WERI-Rb-1 (cell line): ENCODE results near the gene HHATL.

Source experiments
- DNase-seq: peaks from one replicate; pipeline ENCODE4 v3.0.0-alpha.2; 2020
- H3K27ac ChIP-seq: fragments of 250-450 bp; sonication (Bioruptor Pico); 2 replicates; pipeline ENCODE4 v1.5.1; 2020; ENCODE audit warnings: mild to moderate bottlenecking, moderate library complexity
- H3K27me3 ChIP-seq: fragments of 250-450 bp; sonication (Bioruptor Pico); 2 replicates; pipeline ENCODE4 v1.5.1; 2021; ENCODE audit warnings: mild to moderate bottlenecking, low read depth, moderate library complexity; ENCODE audit not compliant: insufficient read depth, severe bottlenecking
- H3K36me3 ChIP-seq: fragments of 250-450 bp; sonication (Bioruptor Pico); 2 replicates; pipeline ENCODE4 v1.5.1; 2020; ENCODE audit warnings: mild to moderate bottlenecking, moderate library complexity
- H3K4me3 ChIP-seq: 2 replicates; pipeline ENCODE4 v1.5.1; 2011; ENCODE audit warnings: low read depth, mild to moderate bottlenecking, control low read depth, low read length
- H3K9me3 ChIP-seq: fragments of 250-450 bp; sonication (Bioruptor Pico); 2 replicates; pipeline ENCODE4 v1.5.1; 2021; ENCODE audit warnings: mild to moderate bottlenecking, moderate library complexity; ENCODE audit not compliant: severe bottlenecking
- TF ChIP-seq, protein P1 (sequence below): IDR thresholded peaks from 2 replicates; pipeline ENCODE4 v1.5.1; 2011; ENCODE audit warnings: low read depth, mild to moderate bottlenecking, control low read depth, inconsistent platforms, low read length

Gene HHATL

DNA sequence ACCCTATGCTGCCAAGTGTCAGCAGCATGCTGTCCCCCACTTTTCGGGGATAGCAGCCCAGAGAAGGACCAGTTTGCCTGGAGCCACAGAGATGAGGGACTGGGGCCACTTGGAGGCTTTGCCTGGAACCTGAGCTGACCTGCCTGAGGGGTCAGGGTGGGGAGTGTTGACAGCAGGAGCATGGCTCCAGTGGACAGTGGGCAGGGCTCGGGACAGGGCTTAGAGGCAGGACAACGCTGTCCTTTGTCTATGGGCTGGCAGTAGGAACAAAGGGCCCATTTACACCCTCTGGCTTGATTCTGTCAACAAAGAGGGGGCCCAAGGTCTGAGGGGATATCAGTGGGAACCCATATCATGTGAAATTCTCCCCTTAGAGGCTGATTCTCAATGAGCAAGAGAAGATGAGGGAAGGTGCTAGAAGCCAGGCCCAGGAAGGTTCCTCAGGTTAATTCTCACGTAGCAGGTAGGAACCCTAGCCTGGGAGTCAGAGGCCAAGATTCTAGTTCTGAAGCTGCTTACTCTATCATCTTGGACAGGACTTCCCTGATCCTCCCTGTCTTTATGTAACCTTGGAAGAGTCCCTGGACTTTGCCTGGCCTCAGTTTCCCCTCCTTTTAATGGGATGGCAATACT lies 29.7 kb upstream of the HHATL start:
- no peak for DNase-seq
- no peaks in the 10 kb centered on the region for H3K27me3 ChIP-seq

DNA sequence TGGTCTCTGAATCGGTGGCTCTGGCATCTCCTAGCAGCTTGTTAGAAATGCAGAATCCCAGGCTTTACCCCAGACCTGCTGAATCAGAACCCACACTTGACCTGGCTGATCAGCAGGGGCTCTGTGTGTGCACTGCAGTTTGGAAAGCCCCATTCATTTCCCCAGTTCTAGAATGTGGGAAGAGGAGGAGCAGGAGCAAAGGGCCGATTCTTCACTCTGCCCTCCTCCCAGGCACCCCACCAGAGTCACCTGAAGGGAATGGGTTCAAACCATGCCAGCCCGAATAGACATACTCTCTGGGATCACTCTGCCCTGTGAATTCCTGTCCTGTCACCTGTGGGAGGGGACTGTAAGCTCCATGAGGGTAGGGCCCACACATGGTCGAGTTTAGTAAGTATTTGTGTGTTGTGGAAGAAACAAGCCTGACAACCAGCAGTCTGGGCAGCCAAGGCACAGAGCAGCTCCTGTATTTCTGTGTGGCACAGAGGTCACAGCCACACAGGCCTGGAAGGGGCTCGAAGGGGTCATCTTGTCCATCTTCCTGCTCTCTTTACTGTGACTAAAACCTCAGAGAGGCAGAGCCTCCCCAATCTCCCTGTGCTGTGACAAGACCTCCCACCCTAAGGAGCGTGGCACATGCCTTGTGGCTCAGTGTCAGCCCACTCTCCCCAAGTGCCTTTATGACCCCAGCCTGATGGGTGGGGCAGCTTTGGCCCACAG lies 29.0 kb upstream of the HHATL start:
- Histone ChIP-seq H3K27me3 (no peaks in the 10 kb centered on the region), H3K4me3 (no peak overlapping the region), H3K27ac (no peak overlapping the region), H3K9me3 (peaks cover 4% of the 10 kb centered on the region), H3K36me3 (no peaks in the 10 kb centered on the region)
- DNase-seq, result no peak
- TF ChIP-seq, protein P1, sequence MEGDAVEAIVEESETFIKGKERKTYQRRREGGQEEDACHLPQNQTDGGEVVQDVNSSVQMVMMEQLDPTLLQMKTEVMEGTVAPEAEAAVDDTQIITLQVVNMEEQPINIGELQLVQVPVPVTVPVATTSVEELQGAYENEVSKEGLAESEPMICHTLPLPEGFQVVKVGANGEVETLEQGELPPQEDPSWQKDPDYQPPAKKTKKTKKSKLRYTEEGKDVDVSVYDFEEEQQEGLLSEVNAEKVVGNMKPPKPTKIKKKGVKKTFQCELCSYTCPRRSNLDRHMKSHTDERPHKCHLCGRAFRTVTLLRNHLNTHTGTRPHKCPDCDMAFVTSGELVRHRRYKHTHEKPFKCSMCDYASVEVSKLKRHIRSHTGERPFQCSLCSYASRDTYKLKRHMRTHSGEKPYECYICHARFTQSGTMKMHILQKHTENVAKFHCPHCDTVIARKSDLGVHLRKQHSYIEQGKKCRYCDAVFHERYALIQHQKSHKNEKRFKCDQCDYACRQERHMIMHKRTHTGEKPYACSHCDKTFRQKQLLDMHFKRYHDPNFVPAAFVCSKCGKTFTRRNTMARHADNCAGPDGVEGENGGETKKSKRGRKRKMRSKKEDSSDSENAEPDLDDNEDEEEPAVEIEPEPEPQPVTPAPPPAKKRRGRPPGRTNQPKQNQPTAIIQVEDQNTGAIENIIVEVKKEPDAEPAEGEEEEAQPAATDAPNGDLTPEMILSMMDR, result no peak

More for the DNA sequence above, 29.7 kb upstream of the HHATL start:
- peaks cover 4% of the 10 kb centered on the region for H3K9me3 ChIP-seq
- no peak overlapping the region for H3K4me3 ChIP-seq
- H3K27ac ChIP-seq, result no peak overlapping the region
- TF ChIP-seq, protein P1, result no peak
- no peaks in the 10 kb centered on the region for H3K36me3 ChIP-seq

DNA sequence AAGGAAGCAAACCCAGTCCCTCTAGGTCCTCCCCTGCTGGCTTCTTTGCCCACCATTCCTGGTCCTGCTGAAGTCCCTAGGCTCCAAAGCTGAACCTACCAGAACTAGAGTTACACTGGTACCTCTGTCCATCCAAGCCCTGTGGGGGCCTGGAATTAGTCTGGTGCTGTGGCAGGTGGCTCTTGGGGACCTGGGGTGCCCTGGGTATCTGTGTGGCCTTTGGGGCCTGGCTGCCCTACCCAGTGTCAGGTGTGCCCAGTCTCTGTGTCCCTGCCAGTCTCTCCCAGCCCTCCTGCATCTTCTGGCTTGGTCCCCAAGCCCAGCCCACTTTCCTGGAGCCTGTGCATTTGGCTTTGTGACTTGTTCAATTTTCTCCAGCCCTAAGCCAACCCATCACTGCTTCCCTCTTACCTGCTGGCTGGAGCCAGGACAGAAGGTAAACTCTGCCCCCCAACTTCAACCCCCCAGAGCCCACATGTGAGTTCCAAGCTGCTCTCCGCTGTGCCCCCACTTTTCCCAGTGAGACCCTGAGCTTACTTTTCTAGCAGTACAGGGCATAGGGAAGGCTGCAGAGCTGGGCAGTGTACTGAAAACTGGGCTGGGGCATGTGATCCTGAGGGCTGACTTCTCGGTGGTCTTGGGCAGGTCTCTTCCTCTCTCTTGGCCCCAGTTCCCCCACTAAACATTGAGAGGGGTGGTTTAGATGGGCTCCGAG lies 28.3 kb upstream of the HHATL start:
- H3K27me3 ChIP-seq, result no peaks in the 10 kb centered on the region
- no peak overlapping the region for H3K4me3 ChIP-seq
- no peaks in the 10 kb centered on the region for H3K36me3 ChIP-seq
- no peak overlapping the region for H3K27ac ChIP-seq
- DNase-seq, result no peak
- H3K9me3 ChIP-seq, result peaks cover 4% of the 10 kb centered on the region
- TF ChIP-seq, protein P1, result no peak

DNA sequence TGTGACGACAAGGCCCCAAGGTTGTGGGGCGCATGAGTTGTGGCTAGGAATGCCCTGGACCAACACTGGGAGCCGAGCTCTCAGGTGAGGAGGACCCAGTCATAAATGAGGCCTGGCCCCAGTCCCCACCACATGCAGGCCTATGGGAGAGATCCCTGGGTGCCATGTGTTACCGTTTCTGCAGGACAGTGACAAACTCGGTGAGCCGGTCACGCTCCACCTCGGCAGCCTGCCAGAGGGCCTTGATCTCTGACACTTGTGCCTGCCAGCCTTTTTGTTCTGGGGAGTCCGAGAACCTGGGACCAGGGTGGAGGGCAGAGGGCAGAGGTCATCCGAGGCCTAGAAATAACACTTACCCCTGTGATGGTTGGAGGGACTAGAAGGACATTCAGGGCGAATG lies 27.7 kb upstream of the HHATL start:
- Histone ChIP-seq H3K27me3 (no peaks in the 10 kb centered on the region), H3K27ac (no peak overlapping the region), H3K9me3 (peaks cover 4% of the 10 kb centered on the region), H3K4me3 (no peak overlapping the region), H3K36me3 (no peaks in the 10 kb centered on the region)
- no peak for DNase-seq
- TF ChIP-seq, protein P1, result no peak

DNA sequence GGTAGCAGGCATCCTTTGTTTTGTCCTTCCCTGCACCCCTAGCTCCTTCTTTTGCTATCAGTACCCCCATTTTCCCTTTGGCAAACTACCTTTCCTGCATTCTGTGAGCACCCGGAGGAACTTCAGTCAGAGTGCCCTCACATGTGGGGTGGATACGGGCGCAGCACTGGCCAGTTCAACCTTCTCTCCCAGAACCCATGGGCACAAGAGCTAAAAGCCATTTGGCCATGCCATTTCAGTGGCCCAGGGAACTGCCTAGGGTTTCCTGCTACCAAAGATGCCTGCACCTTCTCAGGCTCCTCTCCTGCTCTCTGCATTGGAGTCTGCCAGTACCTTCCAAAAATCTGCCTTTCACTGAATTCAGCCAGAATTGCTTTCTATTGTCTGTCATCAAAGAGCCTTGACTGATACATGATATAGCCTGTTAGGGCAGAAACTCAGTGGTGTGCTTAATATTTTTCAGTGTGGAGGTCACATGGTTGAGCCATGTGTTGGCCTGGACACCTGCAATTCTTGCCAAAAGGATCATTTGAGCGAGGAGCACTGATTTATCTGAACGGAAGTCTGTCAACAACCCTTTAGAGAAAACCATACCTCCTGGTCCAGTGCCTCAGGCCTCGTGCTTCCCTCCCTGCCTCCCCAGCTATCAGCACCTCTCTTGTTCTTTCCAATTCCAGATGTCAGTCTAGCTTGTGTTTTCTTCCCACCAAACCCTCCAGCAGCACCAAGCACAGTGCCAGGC lies 27.0 kb upstream of the HHATL start:
- no peaks in the 10 kb centered on the region for H3K36me3 ChIP-seq
- no peak overlapping the region for H3K27ac ChIP-seq
- TF ChIP-seq, protein P1, result no peak
- no peak overlapping the region for H3K4me3 ChIP-seq
- H3K9me3 ChIP-seq, result peaks cover 4% of the 10 kb centered on the region
- DNase-seq, result no peak
- no peaks in the 10 kb centered on the region for H3K27me3 ChIP-seq
